Common myeloid progenitor, CD34-positive (primary cell): ENCODE measurements around the gene WHRN.

Experiments
- CTCF ChIA-PET: fragments of 350-600 bp; sonication (Branson Sonifier 250); formaldehyde crosslinking; loops from one replicate; lab custom pipeline; 2021; ENCODE audit warnings: antibody characterized with exemption; lab: Charles Lee
- POLR2A ChIA-PET: fragments of 350-600 bp; sonication (Branson Sonifier 250); formaldehyde crosslinking; loops from one replicate; lab custom pipeline; 2021; ENCODE audit warnings: antibody characterized with exemption; lab: Charles Lee
- DNase-seq, 3 donors: peaks; one replicate each; pipeline versions ENCODE4 v3.0.0 to v3.0.0-alpha.2; 2013
- H3K27ac ChIP-seq, 2 experiments: 1 replicate in 1 of 2; 2 replicates in 1 of 2; pipeline ENCODE4 v1.7.0; 2013; ENCODE audit warnings: inconsistent platforms in 2 of 2, low read length in 2 of 2, mild to moderate bottlenecking in 2 of 2, low read depth in 1 of 2, moderate library complexity in 1 of 2; ENCODE audit not compliant: severe bottlenecking in 2 of 2, insufficient read depth in 1 of 2, poor library complexity in 1 of 2
- H3K27me3 ChIP-seq, 5 experiments: replicated peaks in 2 of 5; 1 replicate in 3 of 5; 2 replicates in 2 of 5; pipeline versions ENCODE4 v1.6.1 to v1.7.0; 2013; ENCODE audit warnings: low read length in 4 of 5, mild to moderate bottlenecking in 2 of 5, moderate library complexity in 2 of 5, inconsistent platforms in 1 of 5; ENCODE audit not compliant: insufficient read depth in 5 of 5, control insufficient read depth in 4 of 5
- H3K36me3 ChIP-seq, 4 experiments: 1 replicate in 2 of 4; 2 replicates in 2 of 4; pipeline versions ENCODE4 v1.6.1 to v1.7.0; 2013; ENCODE audit warnings: low read length in 3 of 4, control low read depth in 1 of 4, mild to moderate bottlenecking in 1 of 4; ENCODE audit not compliant: control insufficient read depth in 4 of 4, insufficient read depth in 4 of 4
- H3K4me1 ChIP-seq, 4 experiments: 1 replicate in 3 of 4; 2 replicates in 1 of 4; pipeline versions ENCODE4 v1.6.1 to v1.7.1; 2013; ENCODE audit warnings: low read length in 3 of 4, mild to moderate bottlenecking in 3 of 4, control low read depth in 1 of 4, inconsistent platforms in 1 of 4, moderate library complexity in 1 of 4; ENCODE audit not compliant: control insufficient read depth in 4 of 4, insufficient read depth in 4 of 4; ENCODE audit errors: control extremely low read depth in 1 of 4
- H3K4me3 ChIP-seq, 7 experiments: 1 replicate in 4 of 7; 2 replicates in 3 of 7; pipeline versions ENCODE4 v1.5.1 to v1.7.0; 2013; ENCODE audit warnings: mild to moderate bottlenecking in 7 of 7, low read length in 6 of 7, moderate library complexity in 6 of 7, inconsistent platforms in 2 of 7, low read depth in 2 of 7, control low read depth in 1 of 7; ENCODE audit not compliant: insufficient read depth in 4 of 7, control insufficient read depth in 1 of 7; ENCODE audit errors: extremely low read depth in 1 of 7
- H3K9me3 ChIP-seq, 5 experiments: 1 replicate in 4 of 5; 2 replicates in 1 of 5; pipeline versions ENCODE4 v1.6.1 to v1.7.1; 2013; ENCODE audit warnings: low read length in 4 of 5, mild to moderate bottlenecking in 2 of 5, inconsistent platforms in 1 of 5, low read depth in 1 of 5, moderate library complexity in 1 of 5; ENCODE audit not compliant: control insufficient read depth in 4 of 5, insufficient read depth in 2 of 5; ENCODE audit errors: control extremely low read depth in 1 of 5
- WGBS: methylation state at CpG from one replicate; pipeline ENCODE4 v1.1.5; 2013; ENCODE audit not compliant: insufficient coverage; 5-methylcytosine and 5-hydroxymethylcytosine counted together

WHRN gene

GRCh38 chr9:114500697-114501292 lies 4.5 kb downstream of the WHRN start:
- 80% methylated on average over 1 of the region's 3 CpGs for WGBS
- Histone ChIP-seq H3K9me3 (no peaks in the 10 kb centered on the region), H3K4me3 (no peak overlapping the region), H3K27ac (no peak overlapping the region), H3K36me3 (no peaks in the 10 kb centered on the region), H3K27me3 (peaks cover 0 to 30% (median 20%) of the 10 kb centered on the region in 5 experiments), H3K4me1 (peaks cover 0 to 24% (median 16%) of the 10 kb centered on the region in 4 experiments)
- POLR2A ChIA-PET, result interaction anchor here (0.6 kb wide), 2 partner anchors 10 to 15 kb away, joined by 3 to 4 read pairs; no protein-coding TSS in a partner anchor
- no peak for DNase-seq
- CTCF ChIA-PET, result interaction anchor here (1.5 to 2.2 kb wide), 3 partner anchors 13 to 66 kb away, joined by 4 to 12 read pairs (median 8); no protein-coding TSS in a partner anchor

GRCh38 chr9:114499941-114500696 lies 5.2 kb downstream of the WHRN start:
- POLR2A ChIA-PET, result interaction anchor here (0.6 kb wide), 2 partner anchors 11 to 140 kb away, joined by 3 read pairs; no protein-coding TSS in a partner anchor
- DNase-seq, result no peak
- H3K4me3 ChIP-seq, result no peak overlapping the region
- H3K4me1 ChIP-seq, result peaks cover 0 to 21% (median 10%) of the 10 kb centered on the region in 4 experiments
- no peaks in the 10 kb centered on the region for H3K36me3 ChIP-seq
- no peaks in the 10 kb centered on the region for H3K9me3 ChIP-seq
- 88% methylated on average over 6 of the region's 9 CpGs for WGBS
- H3K27me3 ChIP-seq, result peaks cover 0 to 32% (median 19%) of the 10 kb centered on the region in 5 experiments
- no peak overlapping the region for H3K27ac ChIP-seq
- CTCF ChIA-PET, result interaction anchor here (0.9 to 1.7 kb wide), 5 partner anchors 9 to 92 kb away, joined by 3 to 8 read pairs (median 3); no protein-coding TSS in a partner anchor

- 83% methylated on average over 8 of the region's 9 CpGs for WGBS
- ChIA-PET CTCF (interaction anchor here (0.9 to 1.7 kb wide), 5 partner anchors 9 to 93 kb away, joined by 3 to 8 read pairs (median 3); no protein-coding TSS in a partner anchor), POLR2A (interaction anchor here (0.6 kb wide), 1 partner anchor 140 kb away, joined by 3 read pairs; no protein-coding TSS in a partner anchor)
- Histone ChIP-seq H3K27ac (no peak overlapping the region), H3K4me3 (no peak overlapping the region), H3K4me1 (peaks cover 0 to 16% (median 4%) of the 10 kb centered on the region in 4 experiments), H3K27me3 (peaks cover 0 to 33% (median 20%) of the 10 kb centered on the region in 5 experiments), H3K36me3 (no peaks in the 10 kb centered on the region), H3K9me3 (no peaks in the 10 kb centered on the region)
- no peak for DNase-seq
Measured at GRCh38 chr9:114499528-114499927, 5.7 kb downstream of the WHRN start.

- Histone ChIP-seq H3K36me3 (no peaks in the 10 kb centered on the region), H3K9me3 (no peaks in the 10 kb centered on the region), H3K4me3 (no peak overlapping the region), H3K27me3 (peaks cover 0 to 34% (median 5%) of the 10 kb centered on the region in 5 experiments), H3K4me1 (peaks cover 0 to 5% (median 0%) of the 10 kb centered on the region in 4 experiments), H3K27ac (no peak overlapping the region)
- WGBS, result 84% methylated on average over 2 of the region's 7 CpGs
- POLR2A ChIA-PET, result no interaction called here
- CTCF ChIA-PET, result interaction anchor here (0.5 to 1.6 kb wide), 4 partner anchors 10 to 156 kb away, joined by 3 to 7 read pairs (median 3); no protein-coding TSS in a partner anchor
- no peak for DNase-seq
Measured at GRCh38 chr9:114497727-114498382, 7.4 kb downstream of the WHRN start.

GRCh38 chr9:114497236-114497635 lies 8.0 kb downstream of the WHRN start:
- Histone ChIP-seq H3K27ac (no peak overlapping the region), H3K4me3 (no peak overlapping the region), H3K27me3 (peaks cover 0 to 30% (median 5%) of the 10 kb centered on the region in 5 experiments), H3K9me3 (no peaks in the 10 kb centered on the region), H3K4me1 (peaks cover 0 to 5% (median 0%) of the 10 kb centered on the region in 4 experiments), H3K36me3 (no peaks in the 10 kb centered on the region)
- POLR2A ChIA-PET, result no interaction called here
- CTCF ChIA-PET, result interaction anchor here (0.5 to 1.6 kb wide), 3 partner anchors 11 to 157 kb away, joined by 3 to 7 read pairs (median 3); no protein-coding TSS in a partner anchor
- WGBS, result 24% methylated on average over 2 of the region's 2 CpGs
- DNase-seq, result peak in 2 of 3 donors; percentile 36 to 39

DNA sequence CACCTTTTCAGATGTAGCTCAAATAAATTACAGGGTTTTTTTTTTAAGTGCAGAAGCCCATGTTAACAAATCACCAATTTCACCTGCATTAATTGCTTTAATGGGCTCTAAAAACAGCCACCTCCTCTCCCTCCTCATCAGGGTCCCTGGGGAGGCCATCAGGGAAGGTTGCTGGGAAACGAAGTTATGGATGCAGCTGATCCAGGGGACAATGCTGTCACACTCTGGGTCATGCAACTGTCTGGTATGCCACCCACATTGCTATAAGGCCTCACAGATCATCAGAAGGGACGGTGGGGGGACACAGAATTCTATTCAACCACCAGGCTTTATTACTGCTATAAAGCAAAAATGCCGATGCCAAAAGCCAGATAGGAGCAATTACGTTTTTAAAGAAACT lies 9.3 kb downstream of the WHRN start:
- Histone ChIP-seq H3K4me3 (no peak overlapping the region), H3K36me3 (no peaks in the 10 kb centered on the region), H3K4me1 (peaks cover 0 to 5% (median 0%) of the 10 kb centered on the region in 4 experiments), H3K27ac (no peak overlapping the region), H3K27me3 (peaks cover 0 to 30% (median 5%) of the 10 kb centered on the region in 5 experiments), H3K9me3 (no peaks in the 10 kb centered on the region)
- ChIA-PET CTCF (no interaction called here), POLR2A (interaction anchor here (0.7 kb wide), 1 partner anchor 46 kb away, joined by 3 read pairs; no protein-coding TSS in a partner anchor)
- WGBS, result 88% methylated on average over 1 of the region's 4 CpGs
- DNase-seq, result no peak
